Liver (tissue), 9 donors: ENCODE results near the gene CORO7. TPM values are rescaled to one million over a fixed set of nuclear protein-coding genes. Genes with fewer than 3 reads are reported as not detected.

Experiments
- DNase-seq: peaks from one replicate; pipeline ENCODE4 v3.0.0-alpha.2; 2017; ENCODE audit warnings: low spot score
- H3K27ac ChIP-seq, 2 donors: one replicate each; pipeline ENCODE4 v1.7.0; 2013; ENCODE audit warnings: inconsistent platforms in 2 of 2, low read length in 2 of 2, control low read depth in 1 of 2, low read depth in 1 of 2, mild to moderate bottlenecking in 1 of 2
- H3K27me3 ChIP-seq, 4 donors: one replicate each; pipeline versions ENCODE4 v1.6.1 to v1.7.0; 2013; ENCODE audit warnings: low read length in 3 of 4, inconsistent platforms in 1 of 4, mild to moderate bottlenecking in 1 of 4, moderate library complexity in 1 of 4; ENCODE audit not compliant: control insufficient read depth in 4 of 4, insufficient read depth in 4 of 4
- H3K36me3 ChIP-seq, 4 donors: one replicate each; pipeline versions ENCODE4 v1.6.1 to v1.7.0; 2013; ENCODE audit warnings: low read length in 3 of 4, mild to moderate bottlenecking in 3 of 4, low read depth in 1 of 4, moderate library complexity in 1 of 4; ENCODE audit not compliant: control insufficient read depth in 4 of 4, insufficient read depth in 3 of 4
- H3K4me1 ChIP-seq, 4 donors: one replicate each; pipeline versions ENCODE4 v1.6.1 to v1.7.0; 2013; ENCODE audit warnings: low read length in 3 of 4, mild to moderate bottlenecking in 3 of 4, moderate library complexity in 1 of 4; ENCODE audit not compliant: control insufficient read depth in 4 of 4, insufficient read depth in 4 of 4
- H3K4me3 ChIP-seq, 3 donors: one replicate each; pipeline versions ENCODE4 v1.6.1 to v1.7.0; 2013; ENCODE audit warnings: low read length in 3 of 3, control low read depth in 1 of 3, low read depth in 1 of 3, mild to moderate bottlenecking in 1 of 3
- H3K9ac ChIP-seq, 2 donors: one replicate each; pipeline ENCODE4 v1.7.0; 2013; ENCODE audit warnings: low read length in 2 of 2, mild to moderate bottlenecking in 2 of 2, moderate library complexity in 2 of 2, control low read depth in 1 of 2, low read depth in 1 of 2
- H3K9me3 ChIP-seq, 4 donors: one replicate each; pipeline versions ENCODE4 v1.6.1 to v1.7.0; 2013; ENCODE audit warnings: low read length in 3 of 4; ENCODE audit not compliant: control insufficient read depth in 4 of 4
- EGR1 ChIP-seq, 2 donors: IDR thresholded peaks; 2 replicates each; pipeline ENCODE4 v1.6.1; 2016 to 2018; ENCODE audit warnings: antibody characterized with exemption in 2 of 2, low read depth in 2 of 2
- FOXA1 ChIP-seq: IDR thresholded peaks from 2 replicates; pipeline ENCODE4 v1.6.1; 2016; ENCODE audit warnings: antibody characterized with exemption
- FOXA2 ChIP-seq: IDR thresholded peaks from 2 replicates; pipeline ENCODE4 v1.6.1; 2016; ENCODE audit warnings: antibody characterized with exemption
- GABPA ChIP-seq, 2 donors: IDR thresholded peaks in 1 of 2; conservative IDR thresholded peaks in 1 of 2; 2 replicates each; pipeline ENCODE4 v1.6.1; 2016; ENCODE audit warnings: antibody characterized with exemption in 2 of 2, mild to moderate bottlenecking in 1 of 2, moderate library complexity in 1 of 2
- HNF4A ChIP-seq, 2 donors: conservative IDR thresholded peaks; 2 replicates each; pipeline ENCODE4 v1.6.1; 2016; ENCODE audit warnings: antibody characterized with exemption in 2 of 2, mild to moderate bottlenecking in 2 of 2
- HNF4G ChIP-seq: IDR thresholded peaks from 2 replicates; pipeline ENCODE4 v1.6.1; 2016; ENCODE audit warnings: antibody characterized with exemption
- JUND ChIP-seq, 2 donors: IDR thresholded peaks; 2 replicates each; pipeline ENCODE4 v1.6.1; 2016; ENCODE audit warnings: antibody characterized with exemption in 2 of 2
- NR2F2 ChIP-seq: IDR thresholded peaks from 2 replicates; pipeline ENCODE4 v1.6.1; 2016; ENCODE audit warnings: antibody characterized with exemption
- RAD21 ChIP-seq, 2 donors: IDR thresholded peaks; 2 replicates each; pipeline ENCODE4 v1.6.1; 2016; ENCODE audit warnings: antibody characterized with exemption in 2 of 2, mild to moderate bottlenecking in 2 of 2
- SP1 ChIP-seq: IDR thresholded peaks from 2 replicates; pipeline ENCODE4 v1.6.1; 2018; ENCODE audit warnings: antibody characterized with exemption, mild to moderate bottlenecking
- TAF1 ChIP-seq: conservative IDR thresholded peaks from 2 replicates; pipeline ENCODE4 v1.6.1; 2016; ENCODE audit warnings: antibody characterized with exemption, mild to moderate bottlenecking
- WGBS: extraction: QIAGEN DNeasy Blood & Tissue Kit; methylation state at CpG from one replicate; pipeline ENCODE4 v1.1.7; 2013; 5-methylcytosine and 5-hydroxymethylcytosine counted together
- polyA plus RNA-seq, 2 donors: library from polyadenylated mRNA; stranded (reverse) in 1 of 2; unstranded in 1 of 2; fragments of 200-250 nt in 1 of 2; fragments of >200 nt in 1 of 2; fragmentation: Nextera tagmentation in 1 of 2; extraction: Ambion mirVana in 1 of 2; gene quantifications; one replicate each; pipeline versions ENCODE4 v1.2.1 to v1.2.3, GENCODE V29; 2013 to 2015
- total RNA-seq, 2 donors: library from RNA; depleted of rRNA; stranded (reverse); fragments of >200 nt; gene quantifications; one replicate each; pipeline ENCODE4 v1.2.3, GENCODE V29; 2014
- TF ChIP-seq, protein P1 (sequence below): IDR thresholded peaks from 2 replicates; pipeline ENCODE4 v1.6.1; 2016; ENCODE audit warnings: antibody characterized with exemption, mild to moderate bottlenecking
- TF ChIP-seq, protein P2 (sequence below): IDR thresholded peaks from 2 replicates; pipeline ENCODE4 v1.6.1; 2016; ENCODE audit warnings: antibody characterized with exemption
- TF ChIP-seq, protein P3 (sequence below): fragments of 150-350 bp; IDR thresholded peaks from 2 replicates; pipeline ENCODE4 v1.5.1; 2017; ENCODE audit warnings: improper control_type of control experiment, low read depth, low read length; ENCODE audit not compliant: missing input control
- donor health status: healthy.
- donor health status: healthy.
- donor health status: healthy.
- donor health status: healthy.
- donor health status: healthy.

The CORO7 gene
- total and polyA plus RNA-seq, 4 donors = 7.3 to 21.5 (median 13.0) TPM

DNA sequence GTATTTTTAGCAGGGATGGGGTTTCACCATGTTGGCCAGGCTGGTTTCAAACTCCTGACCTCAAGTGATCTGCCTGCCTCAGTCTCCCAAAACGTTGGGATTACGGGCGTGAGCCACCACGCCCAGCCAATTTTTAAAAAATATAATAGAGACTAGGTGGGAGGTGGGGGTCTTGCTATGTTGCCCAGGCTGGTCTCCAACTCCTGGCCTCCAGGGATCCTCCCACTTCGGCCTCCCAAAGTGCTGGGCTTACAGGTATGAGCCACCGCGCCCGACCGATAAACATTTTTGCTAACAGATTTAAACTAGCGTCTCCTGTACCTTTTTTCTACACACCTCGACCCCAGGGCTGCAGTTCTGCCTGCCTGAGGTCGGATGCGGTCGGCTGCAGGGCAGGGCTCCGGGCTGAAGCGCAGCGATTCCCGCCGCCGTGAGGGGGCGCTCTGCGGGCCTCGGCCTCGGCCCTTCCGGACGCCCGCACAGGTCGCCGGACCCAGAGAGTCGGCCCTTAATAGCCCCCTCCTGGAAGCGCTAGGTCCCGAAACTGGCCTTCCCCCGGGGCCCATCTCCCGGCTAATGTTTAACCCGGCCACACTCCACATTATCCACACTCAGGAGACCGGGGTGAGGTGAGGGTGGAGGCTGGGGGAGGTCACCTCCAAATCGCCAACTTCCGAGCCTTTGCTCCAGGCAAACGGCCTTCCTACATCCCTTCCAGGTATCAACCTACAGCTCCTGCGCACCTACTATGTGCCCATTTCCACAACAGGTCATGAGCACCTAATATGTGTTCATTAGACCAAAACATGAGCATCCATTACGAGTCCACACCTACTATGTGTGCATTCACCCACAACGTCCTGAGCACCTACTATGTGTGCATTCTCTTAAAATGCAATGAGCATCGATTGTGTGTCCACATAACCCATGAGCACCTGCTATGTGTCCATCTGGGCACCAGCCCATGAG, 102.5 kb downstream of the CORO7 start (continued):
- TF ChIP-seq, protein P1, sequence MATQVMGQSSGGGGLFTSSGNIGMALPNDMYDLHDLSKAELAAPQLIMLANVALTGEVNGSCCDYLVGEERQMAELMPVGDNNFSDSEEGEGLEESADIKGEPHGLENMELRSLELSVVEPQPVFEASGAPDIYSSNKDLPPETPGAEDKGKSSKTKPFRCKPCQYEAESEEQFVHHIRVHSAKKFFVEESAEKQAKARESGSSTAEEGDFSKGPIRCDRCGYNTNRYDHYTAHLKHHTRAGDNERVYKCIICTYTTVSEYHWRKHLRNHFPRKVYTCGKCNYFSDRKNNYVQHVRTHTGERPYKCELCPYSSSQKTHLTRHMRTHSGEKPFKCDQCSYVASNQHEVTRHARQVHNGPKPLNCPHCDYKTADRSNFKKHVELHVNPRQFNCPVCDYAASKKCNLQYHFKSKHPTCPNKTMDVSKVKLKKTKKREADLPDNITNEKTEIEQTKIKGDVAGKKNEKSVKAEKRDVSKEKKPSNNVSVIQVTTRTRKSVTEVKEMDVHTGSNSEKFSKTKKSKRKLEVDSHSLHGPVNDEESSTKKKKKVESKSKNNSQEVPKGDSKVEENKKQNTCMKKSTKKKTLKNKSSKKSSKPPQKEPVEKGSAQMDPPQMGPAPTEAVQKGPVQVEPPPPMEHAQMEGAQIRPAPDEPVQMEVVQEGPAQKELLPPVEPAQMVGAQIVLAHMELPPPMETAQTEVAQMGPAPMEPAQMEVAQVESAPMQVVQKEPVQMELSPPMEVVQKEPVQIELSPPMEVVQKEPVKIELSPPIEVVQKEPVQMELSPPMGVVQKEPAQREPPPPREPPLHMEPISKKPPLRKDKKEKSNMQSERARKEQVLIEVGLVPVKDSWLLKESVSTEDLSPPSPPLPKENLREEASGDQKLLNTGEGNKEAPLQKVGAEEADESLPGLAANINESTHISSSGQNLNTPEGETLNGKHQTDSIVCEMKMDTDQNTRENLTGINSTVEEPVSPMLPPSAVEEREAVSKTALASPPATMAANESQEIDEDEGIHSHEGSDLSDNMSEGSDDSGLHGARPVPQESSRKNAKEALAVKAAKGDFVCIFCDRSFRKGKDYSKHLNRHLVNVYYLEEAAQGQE = no peak
- TF ChIP-seq SP1 = peak; percentile 84
- no peak for TF ChIP-seq TAF1
- no peak for TF ChIP-seq HNF4G
- TF ChIP-seq, protein P2, sequence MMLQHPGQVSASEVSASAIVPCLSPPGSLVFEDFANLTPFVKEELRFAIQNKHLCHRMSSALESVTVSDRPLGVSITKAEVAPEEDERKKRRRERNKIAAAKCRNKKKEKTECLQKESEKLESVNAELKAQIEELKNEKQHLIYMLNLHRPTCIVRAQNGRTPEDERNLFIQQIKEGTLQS = no peak
- TF ChIP-seq JUND (IDR thresholded peaks at IDR 0.05) = no peak
- no peak for TF ChIP-seq NR2F2
- peak in 1 of 2 donors; percentile 53 for TF ChIP-seq HNF4A (conservative IDR thresholded peaks at IDR 0.05)
- no peak for TF ChIP-seq FOXA2

DNA sequence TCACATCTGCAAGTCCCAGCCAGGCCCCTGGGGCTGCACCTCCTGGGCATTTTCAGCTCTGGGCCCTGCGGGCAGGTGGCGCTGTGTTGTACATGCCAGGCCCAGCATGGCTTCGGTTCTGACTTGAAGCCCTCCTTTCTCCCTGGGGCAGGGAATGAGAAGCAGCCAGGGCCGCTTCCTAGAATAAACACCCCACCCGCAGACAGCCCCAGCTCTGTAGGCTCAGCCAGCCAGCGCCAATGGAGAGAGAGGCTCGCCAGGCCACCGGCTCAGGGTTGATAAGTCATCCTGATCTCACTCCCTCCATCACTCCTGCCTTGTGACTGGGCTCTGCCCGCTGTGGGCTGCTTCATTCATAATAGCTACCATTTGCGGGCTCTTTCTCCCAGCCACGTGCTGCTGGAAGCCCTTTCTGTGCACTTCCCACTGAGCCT, 106.5 kb downstream of the CORO7 start:
- Histone ChIP-seq H3K4me1 (peaks cover 2 to 24% (median 11%) of the 10 kb centered on the region in 4 donors), H3K27ac (no peak overlapping the region), H3K27me3 (peaks cover 0 to 4% (median 0%) of the 10 kb centered on the region in 4 donors), H3K9me3 (no peaks in the 10 kb centered on the region), H3K9ac (no peak overlapping the region), H3K4me3 (no peak overlapping the region), H3K36me3 (no peaks in the 10 kb centered on the region)
- no peak for DNase-seq
- TF ChIP-seq RAD21 (IDR thresholded peaks at IDR 0.05) = peak; percentile 37 to 72
- no peak for TF ChIP-seq EGR1 (IDR thresholded peaks at IDR 0.05; ENCODE audit: low read depth in 2 of 2)
- TF ChIP-seq FOXA1 = no peak
- TF ChIP-seq GABPA (IDR thresholded peaks at IDR 0.05 in 1 of 2, conservative IDR thresholded peaks at IDR 0.05 in 1 of 2) = no peak
- TF ChIP-seq JUND (IDR thresholded peaks at IDR 0.05) = no peak
- TF ChIP-seq HNF4G = no peak
- TF ChIP-seq, protein P1 = no peak
- TF ChIP-seq, protein P3, sequence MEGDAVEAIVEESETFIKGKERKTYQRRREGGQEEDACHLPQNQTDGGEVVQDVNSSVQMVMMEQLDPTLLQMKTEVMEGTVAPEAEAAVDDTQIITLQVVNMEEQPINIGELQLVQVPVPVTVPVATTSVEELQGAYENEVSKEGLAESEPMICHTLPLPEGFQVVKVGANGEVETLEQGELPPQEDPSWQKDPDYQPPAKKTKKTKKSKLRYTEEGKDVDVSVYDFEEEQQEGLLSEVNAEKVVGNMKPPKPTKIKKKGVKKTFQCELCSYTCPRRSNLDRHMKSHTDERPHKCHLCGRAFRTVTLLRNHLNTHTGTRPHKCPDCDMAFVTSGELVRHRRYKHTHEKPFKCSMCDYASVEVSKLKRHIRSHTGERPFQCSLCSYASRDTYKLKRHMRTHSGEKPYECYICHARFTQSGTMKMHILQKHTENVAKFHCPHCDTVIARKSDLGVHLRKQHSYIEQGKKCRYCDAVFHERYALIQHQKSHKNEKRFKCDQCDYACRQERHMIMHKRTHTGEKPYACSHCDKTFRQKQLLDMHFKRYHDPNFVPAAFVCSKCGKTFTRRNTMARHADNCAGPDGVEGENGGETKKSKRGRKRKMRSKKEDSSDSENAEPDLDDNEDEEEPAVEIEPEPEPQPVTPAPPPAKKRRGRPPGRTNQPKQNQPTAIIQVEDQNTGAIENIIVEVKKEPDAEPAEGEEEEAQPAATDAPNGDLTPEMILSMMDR = peak; percentile 57
- 50% methylated on average over 11 of the region's 11 CpGs for WGBS
